ENCODE data around the gene ACAA2.

GRCh38 chr18:49738721-49739120 lies 74.6 kb downstream of the ACAA2 start:
- no peak for TF ChIP-seq CTCF (IDR thresholded peaks at IDR 0.05)
- no peak for TF ChIP-seq POLR2A (IDR thresholded peaks at IDR 0.05)
- no peak for TF ChIP-seq EP300 (IDR thresholded peaks at IDR 0.05)
